ENCODE data around the gene GBX1. TPM values are rescaled to one million over a fixed set of nuclear protein-coding genes. Genes with fewer than 3 reads are reported as not detected.

The GBX1 gene
- total RNA-seq, 1 donor from 2014 or later: not detected

DNA sequence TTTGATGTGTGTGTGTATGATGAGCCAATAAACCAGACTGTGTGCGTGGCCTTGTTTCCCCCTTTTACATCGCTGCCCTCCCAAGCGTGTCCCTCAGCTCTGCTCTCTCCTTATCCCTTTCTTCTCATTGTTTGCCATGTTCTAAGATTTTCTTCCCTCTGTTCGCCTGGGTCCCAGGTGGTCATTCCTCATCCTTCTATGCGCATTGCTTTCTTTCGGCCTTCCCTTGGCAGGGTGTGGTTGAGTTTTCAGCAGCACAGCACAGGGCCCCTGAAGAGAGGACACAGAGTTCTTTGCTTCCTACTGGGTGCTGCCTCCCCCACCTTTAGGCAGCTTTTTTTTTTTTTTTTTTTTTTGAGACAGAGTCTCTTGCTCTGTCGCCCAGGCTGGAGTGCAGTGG, 23.1 kb downstream of the GBX1 start:
- Mint-ChIP-seq H3K9me3 (no peaks in the 10 kb centered on the region), H3K36me3 (ENCODE audit: low read depth) (peaks cover 4% of the 10 kb centered on the region), H3K27me3 (peaks cover 10% of the 10 kb centered on the region), H3K4me1 (no peaks in the 10 kb centered on the region), H3K27ac (no peak overlapping the region), H3K4me3 (no peak overlapping the region)
- no peak for DNase-seq
- intact Hi-C loops (cut with micrococcal nuclease): no loop called here

DNA sequence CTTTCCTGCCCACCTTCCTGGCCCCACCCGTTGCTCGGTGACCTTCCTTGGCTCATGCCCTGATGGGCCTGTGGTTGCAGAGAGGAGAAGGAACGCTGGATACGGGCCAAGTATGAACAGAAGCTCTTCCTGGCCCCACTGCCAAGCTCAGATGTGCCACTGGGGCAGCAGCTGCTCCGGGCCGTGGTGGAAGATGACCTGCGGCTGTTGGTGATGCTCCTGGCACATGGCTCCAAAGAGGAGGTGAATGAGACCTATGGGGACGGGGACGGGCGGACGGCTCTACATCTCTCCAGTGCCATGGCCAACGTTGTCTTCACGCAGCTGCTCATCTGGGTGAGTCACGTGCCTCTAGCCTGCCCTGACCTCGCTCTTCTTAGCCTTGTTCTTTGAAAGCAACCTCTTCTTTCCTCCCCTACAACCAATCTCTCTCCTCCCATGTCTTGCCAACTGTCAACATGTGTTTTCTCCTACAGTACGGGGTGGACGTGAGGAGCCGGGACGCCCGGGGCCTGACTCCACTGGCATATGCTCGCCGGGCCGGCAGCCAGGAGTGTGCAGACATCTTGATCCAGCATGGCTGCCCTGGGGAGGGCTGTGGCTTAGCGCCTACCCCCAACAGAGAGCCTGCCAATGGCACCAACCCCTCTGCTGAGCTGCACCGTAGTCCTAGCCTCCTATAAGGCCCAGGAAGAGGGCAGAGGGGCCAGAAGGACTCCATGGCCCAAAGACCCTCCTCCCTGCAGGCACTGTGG, 24.1 kb downstream of the GBX1 start:
- no peak overlapping the region for H3K27ac Mint-ChIP-seq
- H3K36me3 Mint-ChIP-seq (ENCODE audit: low read depth): peaks cover 4% of the 10 kb centered on the region

DNA sequence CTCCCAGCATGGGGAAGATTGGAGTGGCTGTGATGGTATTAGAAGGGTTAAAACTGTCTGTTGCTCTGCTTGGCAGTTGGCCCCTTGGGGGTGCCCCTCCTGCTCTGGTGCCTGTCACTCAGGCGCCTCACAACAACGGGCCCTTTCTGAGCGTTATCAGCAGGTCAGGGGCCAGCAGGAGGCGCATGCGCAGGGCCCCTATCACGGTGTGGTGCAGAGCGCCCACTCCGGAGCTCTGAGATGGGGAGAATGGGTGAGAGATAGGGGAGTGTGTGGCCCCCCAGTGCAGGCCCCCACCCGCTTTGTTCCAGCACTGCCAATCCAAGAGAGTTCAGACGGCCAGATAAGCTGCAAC, 24.8 kb downstream of the GBX1 start:
- intact Hi-C loops (cut with micrococcal nuclease): no loop called here
- no peaks in the 10 kb centered on the region for H3K4me1 Mint-ChIP-seq
- H3K9me3 Mint-ChIP-seq: no peaks in the 10 kb centered on the region
- no peak overlapping the region for H3K4me3 Mint-ChIP-seq
- no peak overlapping the region for H3K27ac Mint-ChIP-seq
- H3K36me3 Mint-ChIP-seq (ENCODE audit: low read depth): peaks cover 4% of the 10 kb centered on the region
- peaks cover 4% of the 10 kb centered on the region for H3K27me3 Mint-ChIP-seq
- DNase-seq: no peak

More for the DNA sequence above, 24.1 kb downstream of the GBX1 start:
- Mint-ChIP-seq H3K4me3 (no peak overlapping the region), H3K9me3 (no peaks in the 10 kb centered on the region), H3K4me1 (no peaks in the 10 kb centered on the region), H3K27me3 (peaks cover 7% of the 10 kb centered on the region)
- intact Hi-C loops (cut with micrococcal nuclease): no loop called here
- no peak for DNase-seq

DNA sequence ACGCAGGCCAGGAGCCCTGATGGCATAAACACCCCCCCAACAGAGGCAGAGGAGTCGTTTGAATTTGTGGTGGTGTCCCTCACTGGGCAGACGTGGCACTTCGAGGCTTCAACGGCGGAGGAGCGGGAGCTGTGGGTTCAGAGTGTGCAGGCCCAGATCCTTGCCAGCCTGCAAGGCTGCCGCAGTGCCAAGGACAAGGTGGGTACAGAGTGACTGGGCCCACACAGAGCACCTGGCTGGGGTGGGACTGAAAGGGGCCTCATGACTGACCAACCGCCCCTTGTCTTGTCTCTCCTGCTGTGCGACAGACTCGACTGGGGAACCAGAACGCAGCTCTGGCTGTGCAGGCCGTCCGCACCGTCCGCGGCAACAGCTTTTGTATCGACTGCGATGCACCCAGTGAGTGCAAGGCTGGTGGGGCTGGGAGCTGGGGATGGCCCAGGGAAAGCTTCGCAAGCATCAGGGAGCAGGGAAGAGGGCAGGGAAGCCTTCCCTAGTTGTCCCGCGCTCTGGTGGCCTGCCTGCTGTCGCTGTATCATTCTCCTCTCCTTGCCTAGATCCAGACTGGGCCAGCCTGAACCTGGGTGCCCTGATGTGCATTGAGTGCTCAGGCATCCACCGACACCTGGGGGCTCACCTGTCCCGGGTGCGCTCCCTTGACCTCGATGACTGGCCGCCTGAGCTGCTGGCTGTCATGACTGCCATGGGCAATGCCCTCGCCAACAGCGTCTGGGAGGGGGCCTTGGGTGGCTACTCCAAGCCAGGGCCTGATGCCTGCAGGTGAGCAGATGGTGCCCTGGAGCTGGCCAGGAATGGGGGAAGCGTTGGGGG, 25.4 kb downstream of the GBX1 start:
- Mint-ChIP-seq H3K9me3 (no peaks in the 10 kb centered on the region), H3K27me3 (peaks cover under 1% of the 10 kb centered on the region), H3K27ac (no peak overlapping the region), H3K36me3 (ENCODE audit: low read depth) (peaks cover 4% of the 10 kb centered on the region), H3K4me3 (no peak overlapping the region), H3K4me1 (no peaks in the 10 kb centered on the region)
- no peak for DNase-seq
- intact Hi-C loops (cut with micrococcal nuclease): no loop called here

DNA sequence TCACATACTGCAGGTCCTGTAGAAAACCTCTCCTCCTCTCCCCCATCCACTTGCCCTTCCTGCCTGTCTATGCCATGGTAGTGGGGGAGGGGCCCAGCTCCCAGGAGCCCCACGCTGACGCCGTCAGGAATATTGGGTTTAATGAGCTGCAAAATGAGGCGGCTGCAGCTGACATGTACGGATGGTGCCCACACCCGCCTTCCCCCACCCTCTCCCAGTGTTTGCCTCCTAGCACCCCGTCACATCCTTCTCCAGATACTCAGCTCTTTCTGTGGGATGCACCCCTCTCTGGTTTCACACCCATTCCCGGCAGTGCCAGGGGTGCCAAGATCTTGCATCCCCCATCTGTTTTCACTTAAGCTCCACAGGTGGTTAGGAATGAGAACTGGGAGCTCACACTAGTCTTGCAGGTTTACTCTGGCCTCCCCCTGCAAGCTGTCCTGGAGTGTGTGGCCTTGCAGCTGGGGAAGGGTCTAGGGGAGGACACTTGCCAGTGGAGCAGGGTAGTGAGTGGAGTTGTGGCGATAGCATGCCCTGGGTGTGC, 26.1 kb downstream of the GBX1 start:
- Mint-ChIP-seq H3K4me3 (no peak overlapping the region), H3K4me1 (no peaks in the 10 kb centered on the region), H3K27me3 (no peaks in the 10 kb centered on the region), H3K9me3 (no peaks in the 10 kb centered on the region), H3K36me3 (ENCODE audit: low read depth) (peaks cover 4% of the 10 kb centered on the region), H3K27ac (no peak overlapping the region)
- intact Hi-C loops (cut with micrococcal nuclease): no loop called here
- no peak for DNase-seq

DNA sequence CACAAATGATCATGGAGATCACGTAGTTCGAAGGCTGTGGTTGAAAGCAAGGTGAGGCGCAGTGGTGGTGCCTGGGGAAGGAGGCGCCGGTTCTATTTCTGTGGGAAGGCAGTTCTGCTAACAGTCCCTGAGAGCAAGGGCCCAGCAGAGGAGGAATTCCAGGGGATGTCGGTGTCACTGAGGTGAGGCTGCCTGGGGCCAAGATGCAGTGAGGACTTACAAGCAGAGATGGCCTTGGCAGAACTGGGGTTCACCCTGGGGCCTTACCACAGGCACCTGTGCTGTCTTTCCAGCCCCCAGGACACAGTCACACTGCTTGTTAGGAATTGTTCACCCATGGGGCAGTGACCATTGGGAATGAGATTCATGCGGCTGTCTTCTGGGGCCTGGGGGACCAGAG, 26.7 kb downstream of the GBX1 start:
- no peaks in the 10 kb centered on the region for H3K4me1 Mint-ChIP-seq
- H3K4me3 Mint-ChIP-seq: no peak overlapping the region
- intact Hi-C loops (cut with micrococcal nuclease): no loop called here

DNA sequence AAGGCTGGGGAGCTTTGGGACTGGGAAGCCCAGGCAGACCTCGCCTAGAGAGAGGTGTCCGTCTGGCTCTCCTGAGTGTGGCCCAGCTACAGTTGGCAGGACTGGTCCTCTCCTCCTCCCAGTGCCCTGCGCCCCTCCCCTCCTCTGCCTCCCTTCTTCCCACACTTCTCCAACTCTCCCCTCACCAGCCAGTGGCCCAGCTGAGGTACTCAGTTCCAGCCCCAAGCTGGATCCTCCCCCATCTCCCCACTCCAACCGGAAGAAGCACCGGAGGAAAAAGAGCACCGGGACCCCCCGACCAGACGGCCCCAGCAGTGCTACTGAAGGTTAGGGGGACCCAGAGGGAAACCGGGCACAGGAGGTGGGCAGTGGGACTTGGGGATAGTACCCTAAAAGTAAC, 27.7 kb downstream of the GBX1 start:
- intact Hi-C loops (cut with micrococcal nuclease): no loop called here
- no peaks in the 10 kb centered on the region for H3K27me3 Mint-ChIP-seq
- no peak overlapping the region for H3K27ac Mint-ChIP-seq
- no peaks in the 10 kb centered on the region for H3K9me3 Mint-ChIP-seq
- H3K4me1 Mint-ChIP-seq: no peaks in the 10 kb centered on the region
- H3K4me3 Mint-ChIP-seq: no peak overlapping the region
- DNase-seq: no peak
- H3K36me3 Mint-ChIP-seq (ENCODE audit: low read depth): peaks cover 4% of the 10 kb centered on the region

More for the DNA sequence above, 26.7 kb downstream of the GBX1 start:
- H3K9me3 Mint-ChIP-seq: no peaks in the 10 kb centered on the region
- H3K27ac Mint-ChIP-seq: no peak overlapping the region
- H3K27me3 Mint-ChIP-seq: no peaks in the 10 kb centered on the region
- DNase-seq: no peak
- peaks cover 4% of the 10 kb centered on the region for H3K36me3 Mint-ChIP-seq (ENCODE audit: low read depth)

DNA sequence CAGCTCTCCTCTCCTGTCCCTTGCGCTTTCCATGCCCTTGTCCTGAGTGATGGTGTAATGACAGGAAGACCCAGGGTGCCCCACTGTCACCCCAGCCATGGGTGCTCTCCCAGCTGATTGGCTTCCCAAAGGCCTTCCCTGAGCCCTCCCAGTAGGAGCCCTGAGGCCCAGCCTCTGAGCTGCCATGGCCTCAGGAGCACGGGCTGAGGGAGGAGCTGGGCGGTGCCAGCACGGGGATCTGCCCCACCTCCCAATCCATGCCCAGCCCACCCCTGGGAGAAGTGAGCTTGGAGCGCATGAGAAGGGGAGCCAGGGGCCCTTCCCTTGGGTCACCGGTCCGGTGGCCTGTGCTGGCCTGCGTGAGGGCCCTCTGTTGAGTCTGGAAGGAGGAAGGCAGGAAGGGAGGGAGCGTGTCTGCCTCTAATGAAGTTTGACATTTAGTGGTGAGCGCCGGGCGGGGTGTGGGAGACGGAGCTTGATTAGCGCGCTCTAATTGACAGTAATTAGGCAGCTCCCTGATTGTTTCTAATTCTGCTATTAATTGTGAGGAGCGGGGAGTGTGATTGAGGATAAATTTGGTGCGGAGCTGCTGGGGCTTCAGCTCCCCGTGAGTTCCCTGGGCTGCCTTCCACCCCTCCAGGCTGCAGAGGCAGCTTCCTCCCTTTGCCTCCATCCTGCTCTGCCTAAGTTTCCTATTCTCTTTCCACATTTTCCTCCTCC, 28.3 kb downstream of the GBX1 start:
- intact Hi-C loops (cut with micrococcal nuclease): no loop called here
- no peak overlapping the region for H3K4me3 Mint-ChIP-seq
- H3K4me1 Mint-ChIP-seq: no peaks in the 10 kb centered on the region
- DNase-seq: no peak
- peaks cover 2% of the 10 kb centered on the region for H3K36me3 Mint-ChIP-seq (ENCODE audit: low read depth)
- H3K27ac Mint-ChIP-seq: no peak overlapping the region
- no peaks in the 10 kb centered on the region for H3K9me3 Mint-ChIP-seq
- no peaks in the 10 kb centered on the region for H3K27me3 Mint-ChIP-seq

DNA sequence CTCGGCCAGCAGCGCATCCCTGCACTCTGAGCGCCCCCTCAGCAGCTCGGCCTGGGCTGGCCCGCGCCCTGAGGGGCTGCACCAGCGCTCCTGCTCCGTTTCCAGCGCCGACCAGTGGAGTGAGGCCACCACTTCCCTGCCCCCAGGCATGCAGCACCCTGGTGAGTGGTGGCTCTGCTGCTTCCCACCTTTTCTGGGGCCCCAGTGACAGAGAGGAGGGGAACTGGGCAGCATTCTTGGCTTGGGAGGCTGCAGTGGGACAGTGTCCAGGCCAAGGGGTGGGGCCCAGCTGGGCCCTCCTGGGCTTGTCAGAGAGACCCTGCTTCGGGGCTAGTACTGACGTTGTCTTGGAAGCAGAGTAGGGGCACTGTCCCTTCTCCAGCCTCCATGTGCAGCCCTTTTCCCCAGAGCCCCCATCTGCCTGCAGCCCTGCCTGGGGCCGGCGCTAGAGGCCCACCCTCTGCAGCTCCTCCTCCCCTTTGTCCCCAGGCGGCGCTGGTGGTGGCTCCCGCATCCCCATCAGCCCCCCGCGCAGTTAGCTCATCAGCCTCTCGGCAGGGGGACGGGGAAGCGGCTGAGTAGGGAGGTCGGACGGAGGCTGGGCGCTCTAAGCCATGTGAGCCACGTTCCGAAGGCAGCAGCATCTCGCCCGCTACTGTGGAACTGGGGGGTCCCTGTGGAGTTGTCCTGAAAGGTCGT, 29.2 kb downstream of the GBX1 start:
- intact Hi-C loops (cut with micrococcal nuclease): no loop called here
- H3K36me3 Mint-ChIP-seq (ENCODE audit: low read depth): no peaks in the 10 kb centered on the region
- DNase-seq: no peak
- H3K9me3 Mint-ChIP-seq: no peaks in the 10 kb centered on the region
- no peak overlapping the region for H3K4me3 Mint-ChIP-seq
- no peaks in the 10 kb centered on the region for H3K4me1 Mint-ChIP-seq
- H3K27me3 Mint-ChIP-seq: no peaks in the 10 kb centered on the region
- no peak overlapping the region for H3K27ac Mint-ChIP-seq

DNA sequence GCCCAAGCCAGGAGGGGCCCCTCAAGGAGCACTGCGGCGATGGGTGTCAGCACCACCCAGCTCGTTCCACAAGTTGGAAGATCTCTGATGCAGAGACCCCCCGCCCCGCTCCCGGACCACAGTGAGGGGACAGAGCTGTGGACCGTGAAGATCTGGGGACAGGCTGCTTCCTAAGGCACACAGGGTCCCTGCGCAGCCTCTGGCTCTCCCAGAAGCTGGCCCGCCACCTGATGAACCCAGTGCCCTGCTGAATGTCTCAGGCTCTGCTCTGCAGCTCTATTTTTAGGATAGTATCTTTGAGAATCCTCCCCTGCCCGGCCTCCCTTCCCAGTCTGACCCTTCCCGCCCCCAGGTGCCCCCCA, 29.7 kb downstream of the GBX1 start:
- no peak overlapping the region for H3K4me3 Mint-ChIP-seq
- no peaks in the 10 kb centered on the region for H3K27me3 Mint-ChIP-seq
- no peak for DNase-seq
- H3K4me1 Mint-ChIP-seq: no peaks in the 10 kb centered on the region
- no peaks in the 10 kb centered on the region for H3K9me3 Mint-ChIP-seq
- intact Hi-C loops (cut with micrococcal nuclease): no loop called here
- no peak overlapping the region for H3K27ac Mint-ChIP-seq
- no peaks in the 10 kb centered on the region for H3K36me3 Mint-ChIP-seq (ENCODE audit: low read depth)

DNA sequence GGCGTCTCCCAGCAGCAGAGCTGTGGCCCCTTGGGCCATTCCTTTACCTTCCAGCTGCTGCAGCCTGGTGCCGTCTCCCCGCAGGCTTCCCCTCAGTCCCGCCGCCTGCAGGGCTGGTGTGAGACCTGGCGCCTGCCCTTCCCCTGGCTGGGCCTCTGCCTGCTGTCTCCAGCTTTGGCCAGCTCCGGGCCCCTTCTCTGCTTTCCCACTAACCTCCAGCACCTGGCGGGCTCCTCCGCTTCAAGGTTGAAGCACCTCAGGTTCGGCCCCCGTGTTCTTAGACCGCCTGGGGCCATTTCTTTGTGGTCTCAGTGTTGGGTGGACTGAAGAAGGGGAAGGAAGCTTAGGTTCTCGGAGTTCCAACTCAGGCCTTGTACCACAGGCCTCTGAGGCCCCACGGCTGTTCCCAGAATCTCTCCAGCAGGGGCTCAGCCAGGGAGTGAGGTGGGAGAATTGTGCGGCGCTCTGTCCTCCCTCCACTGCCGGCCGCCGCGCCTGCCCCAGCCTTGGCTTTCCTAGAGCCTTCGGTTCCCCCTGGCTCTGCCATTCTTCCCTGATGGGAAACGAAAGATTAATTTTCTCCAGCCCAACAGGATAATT, 30.3 kb downstream of the GBX1 start:
- Mint-ChIP-seq H3K27me3 (no peaks in the 10 kb centered on the region), H3K4me3 (no peak overlapping the region), H3K36me3 (ENCODE audit: low read depth) (no peaks in the 10 kb centered on the region), H3K27ac (no peak overlapping the region), H3K9me3 (no peaks in the 10 kb centered on the region), H3K4me1 (no peaks in the 10 kb centered on the region)
- DNase-seq: no peak
- intact Hi-C loops (cut with micrococcal nuclease): no loop called here

DNA sequence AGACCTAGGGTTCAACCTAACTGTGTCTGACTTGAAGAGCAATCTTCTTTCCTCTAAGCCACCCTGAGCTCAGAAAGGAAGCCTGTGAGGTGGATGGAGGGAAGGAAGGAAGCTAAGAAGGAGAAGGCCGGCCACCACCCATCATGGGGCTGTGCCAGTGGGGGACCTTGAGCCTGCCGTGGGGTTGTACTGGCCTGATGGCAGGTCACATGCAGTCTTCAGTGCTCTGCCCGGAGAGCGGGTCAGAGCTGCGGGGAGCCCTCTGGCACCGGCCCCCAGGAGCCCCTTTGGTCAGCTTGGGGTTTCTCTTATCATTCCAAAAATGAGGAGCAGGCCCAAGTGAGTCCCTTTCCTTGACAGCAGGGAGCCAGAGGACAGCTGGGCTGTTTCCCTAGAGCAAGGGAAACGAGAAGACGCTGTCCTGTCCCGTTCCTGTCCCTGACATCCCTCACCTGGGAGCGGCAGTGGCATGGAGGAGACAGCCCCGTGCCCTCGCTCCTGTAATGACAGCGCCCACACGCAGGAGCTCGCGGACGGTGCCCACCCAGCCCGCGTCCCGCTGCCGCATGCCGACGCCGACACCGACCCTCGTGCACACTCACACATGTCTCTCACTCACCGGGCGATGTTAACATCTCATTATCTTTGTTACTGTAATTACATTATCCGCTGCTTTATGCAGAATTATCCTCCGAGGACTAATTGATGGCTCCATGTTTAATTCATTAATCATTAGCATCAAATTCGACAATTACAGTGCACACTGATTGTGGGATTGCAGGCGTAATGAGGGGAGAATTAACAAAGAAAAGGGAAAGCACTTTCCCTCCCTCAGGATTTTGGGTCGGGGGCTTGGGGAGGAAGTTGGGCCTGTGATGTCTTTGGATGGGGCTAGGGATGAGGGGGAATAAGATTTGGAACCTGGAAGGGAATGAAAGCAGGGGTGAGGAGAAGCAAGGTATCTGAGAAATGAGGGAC, 31.3 kb downstream of the GBX1 start:
- Mint-ChIP-seq H3K27me3 (no peaks in the 10 kb centered on the region), H3K4me3 (no peak overlapping the region), H3K4me1 (no peaks in the 10 kb centered on the region), H3K9me3 (no peaks in the 10 kb centered on the region), H3K27ac (no peak overlapping the region), H3K36me3 (ENCODE audit: low read depth) (no peaks in the 10 kb centered on the region)
- DNase-seq: no peak
- intact Hi-C loops (cut with micrococcal nuclease): no loop called here

Data from activated CD4-positive, alpha-beta T cell treated with anti-CD3 and anti-CD28 coated beads, Interleukin-2, amount 10 ng/mL, durations not matched to agents 24 days and 14 days (primary cell).